GM12873 (cell line): ENCODE results near the gene DDI1.

ENCODE experiments used
- CTCF ChIP-seq: IDR thresholded peaks from 2 replicates; pipeline ENCODE4 v1.5.1; 2012; ENCODE audit warnings: low read depth, mild to moderate bottlenecking, moderate library complexity, low read length, control low read depth; ENCODE audit not compliant: insufficient read depth; ENCODE audit errors: missing control alignments

Gene DDI1

GRCh38 chr11:104078995-104079394 is 42.6 kb downstream of the DDI1 start:
- TF ChIP-seq CTCF, result no peak

GRCh38 chr11:104086621-104087020 is 50.2 kb downstream of the DDI1 start:
- no peak for TF ChIP-seq CTCF
